AG09309 (cell line): ENCODE results near the gene FNDC3B.

ENCODE experiments used
- DNase-seq: peaks from one replicate; pipeline ENCODE4 v3.0.0-alpha.2; 2010; ENCODE audit warnings: low read depth
- H3K4me3 ChIP-seq: 2 replicates; pipeline ENCODE4 v1.5.1; 2011; ENCODE audit warnings: mild to moderate bottlenecking, low read depth, low read length, moderate library complexity; ENCODE audit not compliant: control insufficient read depth
- TF ChIP-seq, protein P1 (sequence below): IDR thresholded peaks from 2 replicates; pipeline ENCODE4 v1.5.1; 2011; ENCODE audit warnings: mild to moderate bottlenecking, low read depth, low read length, inconsistent platforms; ENCODE audit not compliant: insufficient read depth, control insufficient read depth; ENCODE audit errors: missing control alignments

Gene FNDC3B

DNA sequence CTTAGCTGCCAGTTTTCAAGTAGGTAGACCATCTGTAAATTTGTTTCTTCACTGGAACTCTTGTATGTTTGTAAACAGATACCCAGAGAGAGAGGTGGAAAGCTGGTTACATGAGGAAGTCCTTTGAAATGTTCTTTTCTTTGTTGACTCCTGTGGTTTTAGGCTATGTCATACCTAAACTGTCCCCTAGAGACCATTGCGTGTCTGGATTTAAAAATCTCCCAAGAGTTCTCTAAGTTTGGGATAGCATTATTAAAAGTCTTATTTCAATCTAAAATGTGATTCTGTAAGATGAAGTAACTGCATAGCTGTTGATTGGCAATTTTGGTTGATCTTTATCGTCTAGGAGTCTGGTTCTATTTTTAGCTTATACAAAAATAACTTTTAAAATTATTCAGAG is 281.7 kb downstream of the FNDC3B start:
- no peak for DNase-seq
- TF ChIP-seq, protein P1, sequence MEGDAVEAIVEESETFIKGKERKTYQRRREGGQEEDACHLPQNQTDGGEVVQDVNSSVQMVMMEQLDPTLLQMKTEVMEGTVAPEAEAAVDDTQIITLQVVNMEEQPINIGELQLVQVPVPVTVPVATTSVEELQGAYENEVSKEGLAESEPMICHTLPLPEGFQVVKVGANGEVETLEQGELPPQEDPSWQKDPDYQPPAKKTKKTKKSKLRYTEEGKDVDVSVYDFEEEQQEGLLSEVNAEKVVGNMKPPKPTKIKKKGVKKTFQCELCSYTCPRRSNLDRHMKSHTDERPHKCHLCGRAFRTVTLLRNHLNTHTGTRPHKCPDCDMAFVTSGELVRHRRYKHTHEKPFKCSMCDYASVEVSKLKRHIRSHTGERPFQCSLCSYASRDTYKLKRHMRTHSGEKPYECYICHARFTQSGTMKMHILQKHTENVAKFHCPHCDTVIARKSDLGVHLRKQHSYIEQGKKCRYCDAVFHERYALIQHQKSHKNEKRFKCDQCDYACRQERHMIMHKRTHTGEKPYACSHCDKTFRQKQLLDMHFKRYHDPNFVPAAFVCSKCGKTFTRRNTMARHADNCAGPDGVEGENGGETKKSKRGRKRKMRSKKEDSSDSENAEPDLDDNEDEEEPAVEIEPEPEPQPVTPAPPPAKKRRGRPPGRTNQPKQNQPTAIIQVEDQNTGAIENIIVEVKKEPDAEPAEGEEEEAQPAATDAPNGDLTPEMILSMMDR, result no peak
- H3K4me3 ChIP-seq, result no peak overlapping the region

DNA sequence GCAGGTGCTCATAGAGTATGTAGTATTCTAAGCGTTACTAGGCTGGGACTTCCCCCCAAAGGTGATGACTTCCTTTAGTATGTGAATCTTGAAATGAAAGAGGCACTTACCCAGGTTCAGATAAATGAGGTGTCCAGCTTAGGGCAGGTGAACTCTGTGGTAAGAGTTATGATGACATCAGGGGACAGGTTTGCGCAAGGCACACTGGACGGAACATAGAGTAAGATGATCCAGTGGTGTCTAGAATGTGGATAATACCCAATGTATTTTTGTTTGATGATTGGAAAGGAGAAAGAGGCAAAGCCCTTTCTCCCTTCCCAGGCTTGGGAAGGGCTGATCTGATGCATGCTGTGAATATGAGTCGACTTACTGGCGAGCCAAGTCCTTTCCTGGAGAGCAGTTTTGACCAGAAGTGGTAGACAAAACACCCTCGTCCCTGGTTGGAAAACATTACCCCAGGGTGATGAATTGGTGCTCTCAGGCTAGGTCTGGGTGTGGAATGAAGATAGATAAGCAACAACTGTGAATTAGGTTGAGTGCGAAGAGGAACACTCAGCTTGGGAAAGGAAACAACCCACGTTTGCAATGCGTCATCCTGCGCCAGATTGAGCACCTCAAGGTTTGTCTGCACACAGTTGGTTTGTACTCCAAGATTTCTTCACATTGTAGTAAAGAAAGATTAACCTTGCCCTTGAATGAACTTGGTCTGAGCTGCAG is 284.7 kb downstream of the FNDC3B start:
- DNase-seq, result no peak
- TF ChIP-seq, protein P1, result no peak
- H3K4me3 ChIP-seq, result no peak overlapping the region

GRCh38 chr3:172324611-172325203 is 285.3 kb downstream of the FNDC3B start:
- no peak for DNase-seq
- H3K4me3 ChIP-seq, result no peak overlapping the region
- TF ChIP-seq, protein P1, result no peak

- TF ChIP-seq, protein P1, result no peak
- DNase-seq, result no peak
- no peak overlapping the region for H3K4me3 ChIP-seq
Measured at GRCh38 chr3:172325461-172325860, 286.1 kb downstream of the FNDC3B start.

DNA sequence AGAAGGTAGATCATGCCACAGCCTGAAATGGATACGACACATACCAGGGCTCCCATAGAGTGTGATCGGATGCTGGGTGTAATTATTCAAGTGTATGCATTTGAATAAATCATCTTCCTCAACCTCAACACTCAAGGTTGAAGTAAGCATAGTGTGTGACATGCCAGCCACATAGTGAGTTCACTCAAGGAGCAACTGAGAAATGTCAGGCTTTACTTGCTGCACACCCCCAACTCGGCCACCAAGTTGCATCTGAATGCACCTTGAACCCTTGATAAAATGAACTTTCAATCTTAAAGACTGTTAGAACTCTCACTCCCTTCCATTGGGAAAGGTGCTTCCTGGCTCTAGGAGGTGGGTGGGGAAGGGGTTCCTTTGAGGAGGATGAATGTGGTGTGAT is 287.6 kb downstream of the FNDC3B start:
- TF ChIP-seq, protein P1, result no peak
- no peak overlapping the region for H3K4me3 ChIP-seq

DNA sequence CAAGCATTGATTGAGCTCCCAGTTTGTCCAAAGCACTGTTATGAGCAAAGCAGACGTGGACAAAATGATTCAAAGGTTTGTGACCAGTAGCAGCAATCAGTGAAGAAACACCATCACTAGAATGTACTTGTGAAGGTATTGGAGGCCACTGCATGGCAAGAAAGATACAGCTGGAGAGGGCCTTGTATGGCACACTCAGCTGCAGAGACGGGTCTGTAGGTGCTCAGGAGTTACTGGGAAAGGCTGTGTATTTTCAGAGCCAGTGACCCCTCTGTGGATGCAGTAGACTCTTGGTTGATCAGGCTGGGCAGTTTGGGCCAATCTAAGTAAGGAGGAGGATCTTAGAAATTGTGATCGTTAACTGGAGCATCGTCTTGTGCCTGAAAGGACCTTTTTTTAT is 288.9 kb downstream of the FNDC3B start:
- TF ChIP-seq, protein P1, result no peak
- no peak for DNase-seq
- no peak overlapping the region for H3K4me3 ChIP-seq

More for the DNA sequence above, 287.6 kb downstream of the FNDC3B start:
- no peak for DNase-seq
